HG03139 (cell line): Measurements from ENCODE around the gene ADGRG6.

Experiments
- ATAC-seq: cut with Tn5 transposase; IDR thresholded peaks from one replicate; pipeline ENCODE4 v1.9.1; 2021; ENCODE audit not compliant: unreplicated experiment

ADGRG6 gene

GRCh38 chr6:142374965-142375733, 73.3 kb downstream of the ADGRG6 start:
- no peak for ATAC-seq

- ATAC-seq, result no peak
These were observed 74.3 kb downstream of the ADGRG6 start for GRCh38 chr6:142376115-142376514.

- ATAC-seq, result no peak
These were observed 75.1 kb downstream of the ADGRG6 start for GRCh38 chr6:142376800-142377496.

GRCh38 chr6:142377497-142377848, 75.7 kb downstream of the ADGRG6 start:
- no peak for ATAC-seq

GRCh38 chr6:142378138-142378875, 76.5 kb downstream of the ADGRG6 start:
- no peak for ATAC-seq

- ATAC-seq, result no peak
These were observed 78.8 kb downstream of the ADGRG6 start for GRCh38 chr6:142380626-142381025.

GRCh38 chr6:142381181-142381580, 79.4 kb downstream of the ADGRG6 start:
- ATAC-seq, result no peak

GRCh38 chr6:142381845-142382378, 80.1 kb downstream of the ADGRG6 start:
- no peak for ATAC-seq

- no peak for ATAC-seq
These were observed 82.9 kb downstream of the ADGRG6 start for GRCh38 chr6:142384519-142385254.

- ATAC-seq, result no peak
These were observed 83.5 kb downstream of the ADGRG6 start for GRCh38 chr6:142385352-142385751.

- ATAC-seq, result no peak
These were observed 84.8 kb downstream of the ADGRG6 start for GRCh38 chr6:142386657-142387056.

- ATAC-seq, result no peak
These were observed 86.4 kb downstream of the ADGRG6 start for GRCh38 chr6:142387997-142388815.

- ATAC-seq, result peak; percentile 15
These were observed 93.5 kb downstream of the ADGRG6 start for GRCh38 chr6:142395266-142395665.

- ATAC-seq, result peak; percentile 97
These were observed 94.0 kb downstream of the ADGRG6 start for GRCh38 chr6:142395768-142396231.

- no peak for ATAC-seq
These were observed 96.5 kb downstream of the ADGRG6 start for GRCh38 chr6:142398353-142398752.

GRCh38 chr6:142399739-142400138, 97.9 kb downstream of the ADGRG6 start:
- no peak for ATAC-seq

- ATAC-seq, result no peak
These were observed 98.7 kb downstream of the ADGRG6 start for GRCh38 chr6:142400495-142400894.

GRCh38 chr6:142401838-142402237, 100.0 kb downstream of the ADGRG6 start:
- no peak for ATAC-seq

- no peak for ATAC-seq
These were observed 102.9 kb downstream of the ADGRG6 start for GRCh38 chr6:142404751-142405150.

- ATAC-seq, result no peak
These were observed 104.3 kb downstream of the ADGRG6 start for GRCh38 chr6:142406131-142406530.
